Measurements from ENCODE around the gene MGRN1. TPM values are rescaled to one million over a fixed set of nuclear protein-coding genes. Genes with fewer than 3 reads are reported as not detected.

The MGRN1 gene
- total and polyA plus RNA-seq, 3 experiments from 2014 or later = 6.4 to 69.7 (median 67.3) TPM

DNA sequence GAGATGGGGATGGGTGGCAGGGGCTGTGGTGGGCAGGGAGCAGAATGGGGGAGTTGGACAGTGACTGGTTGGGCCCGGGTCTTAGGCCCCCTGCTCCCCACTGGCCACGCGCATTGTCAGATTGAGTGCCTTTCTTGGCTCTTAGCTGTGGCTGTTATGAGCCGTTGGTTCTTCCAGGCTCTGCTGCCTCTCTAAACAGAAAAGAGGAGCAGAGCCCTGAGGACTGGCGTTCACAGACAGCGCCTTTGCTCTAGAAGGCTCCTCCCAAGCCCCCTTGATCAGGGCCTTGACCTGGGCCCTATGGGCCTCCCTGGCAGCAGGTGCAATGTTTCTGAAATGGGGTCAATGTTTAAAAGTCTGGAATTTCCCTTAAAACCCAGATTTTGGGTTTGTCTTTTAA lies 54.0 kb downstream of the MGRN1 start:
- peaks cover 6% of the 10 kb centered on the region for H3K36me3 ChIP-seq (ENCODE audit: insufficient read depth, low read length)
- no peaks in the 10 kb centered on the region for H3K9me3 ChIP-seq (ENCODE audit: low read length)
- DNase-seq = no peak
- H3K27me3 ChIP-seq (ENCODE audit: insufficient read depth, low read length, poor library complexity, severe bottlenecking) = no peaks in the 10 kb centered on the region
- no peak overlapping the region for H3K4me3 ChIP-seq (ENCODE audit: low read length)
- Mint-ChIP-seq H3K4me1 (peaks cover 20 to 40% (median 21%) of the 10 kb centered on the region in 3 donors), H3K36me3 (peaks cover 0 to 50% (median 4%) of the 10 kb centered on the region in 3 donors), H3K27ac (peak overlapping the region in 7 of 8 donors; percentile 15 to 94 (median 85)), H3K9me3 (no peaks in the 10 kb centered on the region), H3K27me3 (peaks cover 0 to 2% of the 10 kb centered on the region in 2 donors), H3K4me3 (no peak overlapping the region)
- no peak overlapping the region for H3K27ac ChIP-seq (ENCODE audit: low read depth, low read length)
- CTCF ChIA-PET = no interaction called here
- POLR2A ChIA-PET = no interaction called here
- H3K4me1 ChIP-seq (ENCODE audit: insufficient read depth, low read length) = peaks cover 23% of the 10 kb centered on the region

DNA sequence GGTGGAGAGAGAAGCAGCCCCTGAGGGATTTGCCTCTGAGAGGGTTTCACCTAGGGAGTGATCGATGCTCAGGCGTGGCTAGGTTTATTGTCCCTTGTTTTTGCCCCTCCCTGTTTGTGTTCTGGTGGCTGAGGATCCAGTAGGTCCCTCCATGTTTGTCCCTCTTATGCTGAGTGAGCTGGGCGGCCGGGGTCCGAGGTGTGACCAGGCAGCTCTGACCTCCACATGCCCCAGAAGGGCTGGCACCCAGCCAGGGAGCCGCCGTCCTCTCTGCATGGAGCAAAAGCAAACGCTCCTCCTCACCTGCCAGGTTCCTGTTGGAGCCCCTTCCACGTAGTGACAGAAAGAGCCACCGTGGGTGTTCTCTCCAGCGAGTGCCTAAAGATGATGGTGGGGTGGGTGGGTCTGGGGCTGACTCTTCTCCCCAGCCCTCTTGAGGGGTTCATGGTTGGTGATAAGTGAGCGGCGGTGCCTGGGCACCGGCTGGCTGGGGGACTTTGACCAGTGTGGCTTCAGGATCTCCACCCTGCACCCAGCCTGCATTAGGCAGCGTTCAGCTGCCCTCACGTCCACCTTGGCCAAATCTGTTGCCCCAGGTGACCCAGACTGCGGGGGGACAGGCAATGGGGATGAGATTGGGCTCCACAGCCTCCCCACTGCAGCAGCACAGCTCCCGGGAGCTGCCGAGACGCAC lies 54.7 kb downstream of the MGRN1 start:
- peaks cover 0 to 2% of the 10 kb centered on the region in 2 donors for H3K27me3 Mint-ChIP-seq
- ChIA-PET POLR2A (no interaction called here), CTCF (no interaction called here)
- no peak overlapping the region for H3K4me3 Mint-ChIP-seq
- peak in 1 of 5 donors; percentile 40 for DNase-seq
- Histone ChIP-seq H3K4me3 (ENCODE audit: low read length) (no peak overlapping the region), H3K36me3 (ENCODE audit: insufficient read depth, low read length) (peaks cover 7% of the 10 kb centered on the region), H3K27me3 (ENCODE audit: insufficient read depth, low read length, poor library complexity, severe bottlenecking) (no peaks in the 10 kb centered on the region), H3K27ac (ENCODE audit: low read depth, low read length) (no peak overlapping the region), H3K9me3 (ENCODE audit: low read length) (no peaks in the 10 kb centered on the region), H3K4me1 (ENCODE audit: insufficient read depth, low read length) (peaks cover 23% of the 10 kb centered on the region)
- H3K27ac Mint-ChIP-seq = peak overlapping the region in 5 of 8 donors; percentile 33 to 85 (median 75)
- H3K36me3 Mint-ChIP-seq = peaks cover 0 to 50% (median 4%) of the 10 kb centered on the region in 3 donors
- H3K4me1 Mint-ChIP-seq = peaks cover 20 to 40% (median 21%) of the 10 kb centered on the region in 3 donors
- no peaks in the 10 kb centered on the region for H3K9me3 Mint-ChIP-seq

DNA sequence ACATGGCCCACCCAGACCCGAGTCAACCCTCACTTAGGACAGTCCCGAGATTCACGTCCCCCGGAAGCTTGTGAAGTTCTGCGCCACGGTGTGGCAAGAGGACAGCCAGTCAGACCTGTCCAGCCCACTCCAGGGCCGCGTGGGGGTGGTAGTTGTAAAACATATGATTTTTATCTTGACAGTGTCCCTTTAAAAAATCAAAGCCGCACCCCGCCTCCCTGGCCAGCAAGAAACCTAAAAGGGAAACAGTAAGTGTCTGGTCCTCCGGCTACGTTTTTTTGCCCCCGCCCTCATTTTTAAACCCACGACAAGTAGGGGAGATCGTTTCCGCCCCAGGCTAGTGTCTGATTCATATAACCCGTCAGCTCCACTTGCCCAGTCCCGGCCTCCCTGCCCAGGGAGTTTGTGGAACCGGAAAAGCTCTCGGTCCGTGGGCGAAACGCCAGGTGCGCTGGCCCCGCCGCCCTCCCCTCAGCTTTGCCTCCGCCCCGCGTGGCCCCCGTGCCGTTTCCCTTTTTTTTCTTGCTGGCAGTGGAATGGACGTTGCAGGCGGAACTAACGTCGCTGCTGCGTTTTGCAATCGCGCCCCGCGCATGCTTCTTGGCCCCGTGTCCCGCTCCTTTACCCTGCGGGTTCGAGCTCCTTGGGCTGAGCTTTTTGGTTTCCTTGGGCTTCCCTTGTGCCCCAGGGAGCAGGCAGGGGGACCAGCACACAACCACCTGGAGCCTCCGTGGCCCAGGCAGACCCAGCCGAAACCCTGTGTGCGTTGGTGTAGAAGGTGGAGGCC lies 55.4 kb downstream of the MGRN1 start:
- Mint-ChIP-seq H3K36me3 (peaks cover 0 to 57% (median 4%) of the 10 kb centered on the region in 3 donors), H3K9me3 (no peaks in the 10 kb centered on the region), H3K4me1 (peaks cover 20 to 40% (median 21%) of the 10 kb centered on the region in 3 donors), H3K27ac (peak overlapping the region in 4 of 8 donors; percentile 50 to 90 (median 64)), H3K27me3 (peaks cover 0 to 2% of the 10 kb centered on the region in 2 donors), H3K4me3 (no peak overlapping the region)
- no peaks in the 10 kb centered on the region for H3K9me3 ChIP-seq (ENCODE audit: low read length)
- CTCF ChIA-PET = no interaction called here
- H3K27me3 ChIP-seq (ENCODE audit: insufficient read depth, low read length, poor library complexity, severe bottlenecking) = no peaks in the 10 kb centered on the region
- no peak overlapping the region for H3K4me3 ChIP-seq (ENCODE audit: low read length)
- DNase-seq = no peak
- peaks cover 7% of the 10 kb centered on the region for H3K36me3 ChIP-seq (ENCODE audit: insufficient read depth, low read length)
- H3K27ac ChIP-seq (ENCODE audit: low read depth, low read length) = no peak overlapping the region
- POLR2A ChIA-PET = no interaction called here
- peaks cover 23% of the 10 kb centered on the region for H3K4me1 ChIP-seq (ENCODE audit: insufficient read depth, low read length)

DNA sequence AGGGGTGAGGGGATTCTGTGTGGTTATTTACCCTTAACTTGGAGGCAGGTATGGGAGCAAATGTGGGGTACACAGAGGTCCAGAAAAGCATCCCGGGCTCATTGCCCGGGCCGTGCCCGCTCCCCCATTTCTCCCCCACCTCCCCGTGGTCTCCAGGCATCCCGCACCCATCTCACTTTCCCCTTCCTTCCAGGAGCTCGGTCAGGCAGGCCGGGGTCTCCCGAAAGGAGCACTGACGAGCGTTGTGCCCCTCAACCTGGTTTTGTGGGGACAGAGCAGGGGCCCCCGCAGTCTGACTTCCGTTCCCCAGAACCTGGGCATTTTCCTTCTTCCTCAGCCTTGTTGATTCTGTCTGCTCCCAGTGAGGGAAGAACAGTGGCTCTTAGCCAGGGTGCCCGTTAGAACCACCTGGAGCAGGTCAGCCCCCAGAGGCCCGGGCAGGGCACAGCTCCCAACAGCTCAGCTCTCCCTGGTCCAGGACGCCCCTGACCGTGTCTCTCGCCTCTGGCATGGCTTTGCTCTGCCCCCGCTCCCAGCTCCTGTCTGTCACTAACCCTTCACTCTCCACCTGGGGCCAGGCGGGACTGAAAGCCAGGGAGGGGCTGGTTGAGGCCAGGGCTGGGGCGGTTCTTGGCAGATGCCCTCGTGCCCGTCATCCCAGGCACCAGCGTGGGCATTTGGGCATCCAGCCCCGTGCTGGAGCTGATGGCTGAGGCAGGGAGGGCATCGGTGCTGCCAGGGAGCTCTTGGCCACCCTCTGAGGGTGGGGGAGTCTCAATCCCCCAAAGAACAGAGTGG lies 56.2 kb downstream of the MGRN1 start:
- peaks cover 7% of the 10 kb centered on the region for H3K36me3 ChIP-seq (ENCODE audit: insufficient read depth, low read length)
- peak overlapping the region in 3 of 8 donors; percentile 60 to 90 (median 64) for H3K27ac Mint-ChIP-seq
- no peaks in the 10 kb centered on the region for H3K9me3 ChIP-seq (ENCODE audit: low read length)
- ChIA-PET CTCF (no interaction called here), POLR2A (no interaction called here)
- no peaks in the 10 kb centered on the region for H3K27me3 ChIP-seq (ENCODE audit: insufficient read depth, low read length, poor library complexity, severe bottlenecking)
- no peak overlapping the region for H3K4me3 ChIP-seq (ENCODE audit: low read length)
- DNase-seq = no peak
- peaks cover 0 to 63% (median 4%) of the 10 kb centered on the region in 3 donors for H3K36me3 Mint-ChIP-seq
- H3K27ac ChIP-seq (ENCODE audit: low read depth, low read length) = no peak overlapping the region
- peaks cover 14 to 31% (median 16%) of the 10 kb centered on the region in 3 donors for H3K4me1 Mint-ChIP-seq
- H3K9me3 Mint-ChIP-seq = no peaks in the 10 kb centered on the region
- H3K4me3 Mint-ChIP-seq = no peak overlapping the region
- peaks cover 16% of the 10 kb centered on the region for H3K4me1 ChIP-seq (ENCODE audit: insufficient read depth, low read length)
- peaks cover 0 to 2% of the 10 kb centered on the region in 2 donors for H3K27me3 Mint-ChIP-seq

DNA sequence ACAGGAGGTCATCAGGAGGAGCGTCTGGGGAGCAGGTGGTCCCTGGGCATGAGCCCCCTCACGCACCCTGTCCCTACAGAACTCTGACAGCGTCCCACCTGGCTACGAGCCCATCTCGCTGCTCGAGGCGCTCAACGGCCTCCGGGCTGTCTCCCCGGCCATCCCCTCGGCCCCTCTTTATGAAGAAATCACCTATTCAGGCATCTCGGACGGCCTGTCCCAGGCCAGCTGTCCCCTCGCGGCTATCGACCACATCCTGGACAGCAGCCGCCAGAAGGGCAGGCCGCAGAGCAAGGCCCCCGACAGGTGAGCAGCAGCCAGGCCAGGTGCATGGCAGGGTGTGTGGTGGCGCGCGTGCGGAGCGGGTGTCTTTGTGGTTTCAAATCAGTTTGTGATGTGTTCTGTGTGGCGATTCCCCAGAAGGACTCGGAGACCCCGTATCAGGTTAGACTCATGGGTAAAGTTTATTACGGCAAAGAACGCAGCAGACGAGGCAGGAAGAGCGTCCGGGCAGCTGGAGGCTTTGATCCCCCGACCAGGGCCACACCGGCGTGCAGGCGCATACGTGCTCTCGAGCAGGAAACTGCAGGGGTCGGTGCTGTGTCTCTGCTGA lies 57.0 kb downstream of the MGRN1 start:
- Mint-ChIP-seq H3K4me3 (peak overlapping the region in 2 of 7 donors; percentile 19 to 65), H3K36me3 (peaks cover 0 to 65% (median 4%) of the 10 kb centered on the region in 3 donors), H3K27me3 (no peaks in the 10 kb centered on the region), H3K4me1 (peaks cover 7 to 24% (median 9%) of the 10 kb centered on the region in 3 donors), H3K27ac (peak overlapping the region in 2 of 8 donors; percentile 48 to 81), H3K9me3 (no peaks in the 10 kb centered on the region)
- Histone ChIP-seq H3K9me3 (ENCODE audit: low read length) (no peaks in the 10 kb centered on the region), H3K4me3 (ENCODE audit: low read length) (no peak overlapping the region), H3K27me3 (ENCODE audit: insufficient read depth, low read length, poor library complexity, severe bottlenecking) (no peaks in the 10 kb centered on the region), H3K4me1 (ENCODE audit: insufficient read depth, low read length) (peaks cover 8% of the 10 kb centered on the region), H3K27ac (ENCODE audit: low read depth, low read length) (no peak overlapping the region), H3K36me3 (ENCODE audit: insufficient read depth, low read length) (peaks cover 7% of the 10 kb centered on the region)
- DNase-seq = peak in 1 of 5 donors; percentile 33
- CTCF ChIA-PET = interaction anchor here (1.4 to 1.6 kb wide), 2 partner anchors 14 to 65 kb away, joined by 3 to 5 read pairs; no protein-coding TSS in a partner anchor
- POLR2A ChIA-PET = no interaction called here

DNA sequence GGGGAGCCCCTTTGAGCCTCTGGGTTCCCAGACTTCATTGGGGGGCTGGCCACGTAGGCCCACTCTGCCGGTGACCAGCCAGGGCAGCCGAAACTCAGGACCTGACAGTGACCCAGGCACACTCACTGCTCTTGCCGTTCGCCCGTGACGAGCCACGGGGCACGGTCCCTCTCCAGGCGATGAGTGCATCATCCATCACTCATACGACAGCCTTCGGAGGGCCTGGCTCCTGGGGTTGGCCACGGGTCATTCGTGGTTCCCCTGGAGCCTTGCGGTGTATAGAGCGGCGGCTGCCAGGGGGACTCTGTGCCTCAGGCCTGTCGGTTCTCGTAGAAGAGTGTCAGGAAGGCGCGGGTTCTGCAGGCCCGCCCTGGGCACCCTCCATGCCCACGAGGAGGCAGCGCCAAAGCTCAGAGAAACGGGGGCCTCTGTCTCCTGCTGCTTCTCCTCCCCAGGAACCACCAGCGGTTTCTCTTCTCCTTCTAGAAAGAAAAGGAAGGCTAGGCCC lies 57.5 kb downstream of the MGRN1 start:
- DNase-seq = no peak
- no peak overlapping the region for H3K27ac Mint-ChIP-seq
- no peaks in the 10 kb centered on the region for H3K9me3 Mint-ChIP-seq
- H3K4me3 ChIP-seq (ENCODE audit: low read length) = no peak overlapping the region
- CTCF ChIA-PET = interaction anchor here (1.4 to 1.7 kb wide), 3 partner anchors 12 to 65 kb away, joined by 3 to 5 read pairs (median 5); partner anchors contain the start of gene NUDT16L1
- POLR2A ChIA-PET = no interaction called here
- peaks cover 3% of the 10 kb centered on the region for H3K4me1 ChIP-seq (ENCODE audit: insufficient read depth, low read length)
- peaks cover 0 to 67% (median 4%) of the 10 kb centered on the region in 3 donors for H3K36me3 Mint-ChIP-seq
- H3K27me3 Mint-ChIP-seq = no peaks in the 10 kb centered on the region
- H3K27ac ChIP-seq (ENCODE audit: low read depth, low read length) = no peak overlapping the region
- H3K4me3 Mint-ChIP-seq = no peak overlapping the region
- H3K36me3 ChIP-seq (ENCODE audit: insufficient read depth, low read length) = peaks cover 7% of the 10 kb centered on the region
- H3K4me1 Mint-ChIP-seq = peaks cover 1 to 19% (median 3%) of the 10 kb centered on the region in 3 donors
- H3K27me3 ChIP-seq (ENCODE audit: insufficient read depth, low read length, poor library complexity, severe bottlenecking) = no peaks in the 10 kb centered on the region
- H3K9me3 ChIP-seq (ENCODE audit: low read length) = no peaks in the 10 kb centered on the region

DNA sequence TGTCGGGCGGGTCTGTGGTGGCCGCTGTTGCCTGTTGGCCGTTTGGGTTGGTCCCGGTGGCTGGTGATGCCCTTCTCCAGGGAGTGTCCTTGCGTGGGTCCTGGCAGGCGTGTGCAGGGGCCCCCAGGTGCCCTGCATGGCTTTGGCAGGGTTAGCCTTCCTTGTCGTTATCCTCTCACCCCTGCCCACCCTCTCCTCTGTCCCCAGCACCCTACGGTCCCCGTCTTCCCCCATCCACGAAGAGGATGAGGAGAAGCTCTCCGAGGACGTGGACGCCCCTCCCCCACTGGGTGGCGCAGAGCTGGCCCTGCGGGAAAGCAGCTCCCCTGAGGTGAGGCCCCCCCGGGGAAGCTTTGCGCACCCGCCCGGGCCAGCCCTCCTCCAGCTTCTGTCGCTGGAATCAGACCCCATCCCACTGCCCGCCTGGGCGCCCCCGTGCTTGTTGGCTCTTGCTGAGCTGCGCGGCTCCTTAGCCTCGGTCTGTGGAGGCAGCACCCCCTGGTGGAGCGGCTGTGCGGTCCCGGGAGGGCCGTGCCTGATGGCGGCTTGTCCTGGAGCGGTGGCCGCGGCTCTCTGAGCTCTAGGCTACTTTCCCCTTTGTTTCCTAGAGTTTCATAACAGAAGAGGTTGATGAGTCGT lies 58.1 kb downstream of the MGRN1 start:
- Mint-ChIP-seq H3K27me3 (no peaks in the 10 kb centered on the region), H3K36me3 (peaks cover 0 to 71% (median 4%) of the 10 kb centered on the region in 3 donors), H3K4me3 (no peak overlapping the region), H3K4me1 (peaks cover 0 to 13% (median 3%) of the 10 kb centered on the region in 3 donors), H3K9me3 (no peaks in the 10 kb centered on the region), H3K27ac (peak overlapping the region in 1 of 8 donors; percentile 44)
- ChIA-PET POLR2A (no interaction called here), CTCF (interaction anchor here (1.4 to 1.7 kb wide), 3 partner anchors 11 to 66 kb away, joined by 3 to 5 read pairs (median 5); partner anchors contain the start of gene NUDT16L1)
- H3K9me3 ChIP-seq (ENCODE audit: low read length) = no peaks in the 10 kb centered on the region
- H3K4me1 ChIP-seq (ENCODE audit: insufficient read depth, low read length) = no peaks in the 10 kb centered on the region
- peak in 1 of 5 donors; percentile 42 for DNase-seq
- H3K27me3 ChIP-seq (ENCODE audit: insufficient read depth, low read length, poor library complexity, severe bottlenecking) = no peaks in the 10 kb centered on the region
- H3K4me3 ChIP-seq (ENCODE audit: low read length) = no peak overlapping the region
- H3K27ac ChIP-seq (ENCODE audit: low read depth, low read length) = no peak overlapping the region
- H3K36me3 ChIP-seq (ENCODE audit: insufficient read depth, low read length) = peaks cover 7% of the 10 kb centered on the region
